ENCODE data around the gene ALDH1B1.

Gene ALDH1B1

GRCh38 chr9:38442473-38443096, 50.1 kb downstream of the ALDH1B1 start:
- ATAC-seq = no peak

- ATAC-seq = no peak
These were observed 50.7 kb downstream of the ALDH1B1 start for GRCh38 chr9:38443181-38443580.

- ATAC-seq = no peak
These were observed 51.1 kb downstream of the ALDH1B1 start for GRCh38 chr9:38443597-38443996.

GRCh38 chr9:38445154-38446043, 52.9 kb downstream of the ALDH1B1 start:
- no peak for ATAC-seq

GRCh38 chr9:38447703-38448102, 55.2 kb downstream of the ALDH1B1 start:
- ATAC-seq = no peak
